HEK293 (cell line): Measurements from ENCODE around the gene SH3BP1.
A peak's percentile ranks its signal among the peaks of the same experiment; 100 is the strongest.

Experiments used
- CTCF ChIP-seq: fragments of 450-650 bp; formaldehyde crosslinking; IDR thresholded peaks from 2 replicates; pipeline ENCODE4 v1.5.1; 2016; ENCODE audit warnings: missing biosample characterization, missing genetic modification characterization
- ELK4 ChIP-seq: IDR thresholded peaks from 2 replicates; pipeline ENCODE4 v1.6.1; 2011; ENCODE audit warnings: mild to moderate bottlenecking, low read depth, low read length, borderline replicate concordance
- KLF8 ChIP-seq: fragments of 450-650 bp; formaldehyde crosslinking; IDR thresholded peaks from 2 replicates; pipeline ENCODE4 v1.5.1; 2016; ENCODE audit warnings: missing biosample characterization, missing genetic modification characterization
- REST ChIP-seq: fragments of 450-650 bp; formaldehyde crosslinking; IDR thresholded peaks from 2 replicates; pipeline ENCODE4 v1.5.1; 2016; ENCODE audit warnings: missing biosample characterization, missing genetic modification characterization
- ZBTB10 ChIP-seq: fragments of 450-650 bp; formaldehyde crosslinking; IDR thresholded peaks from 2 replicates; pipeline ENCODE4 v1.5.1; 2016; ENCODE audit warnings: missing biosample characterization, missing genetic modification characterization
- ZBTB44 ChIP-seq: fragments of 450-650 bp; IDR thresholded peaks from 2 replicates; pipeline ENCODE4 v1.5.1; 2018; ENCODE audit warnings: missing biosample characterization, mild to moderate bottlenecking, missing genetic modification characterization
- ZFP37 ChIP-seq: fragments of 450-650 bp; formaldehyde crosslinking; IDR thresholded peaks from 2 replicates; pipeline ENCODE4 v1.5.1; 2016; ENCODE audit warnings: missing biosample characterization, missing genetic modification characterization
- ZNF114 ChIP-seq: fragments of 450-650 bp; formaldehyde crosslinking; IDR thresholded peaks from 2 replicates; pipeline ENCODE4 v1.5.0; 2017; ENCODE audit warnings: missing biosample characterization, missing genetic modification characterization
- ZNF202 ChIP-seq: fragments of 450-650 bp; formaldehyde crosslinking; IDR thresholded peaks from 2 replicates; pipeline ENCODE4 v1.5.1; 2016; ENCODE audit warnings: missing biosample characterization, missing genetic modification characterization, borderline replicate concordance
- ZNF23 ChIP-seq: fragments of 450-650 bp; formaldehyde crosslinking; IDR thresholded peaks from 2 replicates; pipeline ENCODE4 v1.5.1; 2016; ENCODE audit warnings: missing biosample characterization, missing genetic modification characterization, borderline replicate concordance
- ZNF423 ChIP-seq: fragments of 450-650 bp; formaldehyde crosslinking; IDR thresholded peaks from 2 replicates; pipeline ENCODE4 v1.5.1; 2016; ENCODE audit warnings: missing biosample characterization, missing genetic modification characterization
- ZNF501 ChIP-seq: fragments of 450-650 bp; formaldehyde crosslinking; IDR thresholded peaks from 2 replicates; pipeline ENCODE4 v1.5.1; 2016; ENCODE audit warnings: missing biosample characterization, missing genetic modification characterization
- ZNF670 ChIP-seq: fragments of 450-650 bp; formaldehyde crosslinking; IDR thresholded peaks from 2 replicates; pipeline ENCODE4 v1.5.1; 2016; ENCODE audit warnings: missing biosample characterization, missing genetic modification characterization, low read depth
- ZSCAN16 ChIP-seq: fragments of 450-650 bp; formaldehyde crosslinking; IDR thresholded peaks from 2 replicates; pipeline ENCODE4 v1.5.1; 2016; ENCODE audit warnings: missing biosample characterization, missing genetic modification characterization

GRCh38 chr22:37639771-37640590, 512 bp downstream of the SH3BP1 start:
- TF ChIP-seq ZNF501 (tag by site-specific recombination) = no peak
- TF ChIP-seq ELK4 = no peak
- TF ChIP-seq ZBTB44 = no peak
- no peak for TF ChIP-seq ZFP37 (tag by site-specific recombination)
- TF ChIP-seq ZNF23 (tag by site-specific recombination) = no peak
- no peak for TF ChIP-seq REST (tag by site-specific recombination)
- TF ChIP-seq CTCF (tag by site-specific recombination) = no peak
- TF ChIP-seq ZSCAN16 (tag by site-specific recombination) = no peak
- peak; percentile 25; the same call in 1 of the 2 replicates for TF ChIP-seq ZBTB10
- TF ChIP-seq ZNF114 (tag by site-specific recombination) = no peak
- no peak for TF ChIP-seq ZNF423 (tag by site-specific recombination)
- no peak for TF ChIP-seq ZNF202 (tag by site-specific recombination)
- TF ChIP-seq KLF8 (tag by site-specific recombination) = no peak
- TF ChIP-seq ZNF670 = no peak
